ENCODE measurements around the gene PTBP1.
"Not testable (repeated sequence)": the region's sequence is repeated elsewhere in the genome, so short reads cannot be mapped to it uniquely, and the experiment has no call there.

Gene PTBP1

DNA sequence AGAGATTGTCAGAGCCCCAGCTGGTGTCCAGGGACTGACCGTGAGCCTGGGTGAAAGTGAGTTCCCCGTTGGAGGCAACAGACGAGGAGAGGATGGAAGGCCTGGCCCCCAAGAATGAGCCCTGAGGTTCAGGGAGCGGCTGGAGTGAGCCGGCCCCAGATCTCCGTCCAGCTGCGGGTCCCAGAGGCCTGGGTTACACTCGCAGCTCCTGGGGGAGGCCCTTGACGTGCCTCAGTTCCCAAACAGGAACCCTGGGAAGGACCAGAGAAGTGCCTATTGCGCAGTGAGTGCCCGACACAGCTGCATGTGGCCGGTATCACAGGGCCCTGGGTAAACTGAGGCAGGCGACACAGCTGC, 53.7 kb downstream of the PTBP1 start:
- Mint-ChIP-seq H3K4me3 (no peak overlapping the region), H3K27ac (peak overlapping the region; percentile 53), H3K4me1 (ENCODE audit: low read depth) (peaks cover 45% of the 10 kb centered on the region), H3K9me3 (no peaks in the 10 kb centered on the region), H3K27me3 (peaks cover 55% of the 10 kb centered on the region), H3K36me3 (ENCODE audit: low read depth) (no peaks in the 10 kb centered on the region)
- intact Hi-C loops (cut with micrococcal nuclease), result no loop called here

DNA sequence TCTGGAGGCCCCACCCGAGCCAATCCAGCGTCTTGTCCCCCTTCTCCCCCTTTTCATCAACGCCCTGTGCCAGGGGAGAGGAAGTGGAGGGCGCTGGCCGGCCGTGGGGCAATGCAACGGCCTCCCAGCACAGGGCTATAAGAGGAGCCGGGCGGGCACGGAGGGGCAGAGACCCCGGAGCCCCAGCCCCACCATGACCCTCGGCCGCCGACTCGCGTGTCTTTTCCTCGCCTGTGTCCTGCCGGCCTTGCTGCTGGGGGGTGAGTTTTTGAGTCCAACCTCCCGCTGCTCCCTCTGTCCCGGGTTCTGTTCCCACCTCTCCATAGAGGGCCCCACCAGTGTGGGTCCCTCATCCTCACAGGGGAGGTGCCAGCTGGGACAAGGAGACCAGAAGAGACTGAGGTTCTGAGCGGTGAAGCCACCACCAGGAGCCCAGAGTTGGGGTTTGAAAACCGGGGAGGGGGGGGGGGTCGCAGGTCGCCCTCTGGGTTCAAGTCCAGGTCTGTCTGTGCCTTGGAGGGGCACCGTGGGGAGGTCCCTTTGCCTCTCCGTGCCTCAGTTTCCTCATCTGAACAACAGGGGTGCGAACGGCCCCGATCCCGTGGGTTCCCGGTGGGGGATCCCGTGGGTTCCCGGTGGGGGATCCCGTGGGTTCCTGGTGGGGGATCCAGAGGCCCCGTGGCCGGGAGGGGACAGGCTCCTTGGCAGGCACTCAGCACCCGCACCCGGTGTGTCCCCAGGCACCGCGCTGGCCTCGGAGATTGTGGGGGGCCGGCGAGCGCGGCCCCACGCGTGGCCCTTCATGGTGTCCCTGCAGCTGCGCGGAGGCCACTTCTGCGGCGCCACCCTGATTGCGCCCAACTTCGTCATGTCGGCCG, 55.1 kb downstream of the PTBP1 start, which contains the start of gene ELANE:
ELANE (plus strand) TSS at position 168 of the 878 bp plus-strand sequence; CDS start at position 194, 26 bp downstream.
- H3K9me3 Mint-ChIP-seq, result no peaks in the 10 kb centered on the region
- H3K4me3 Mint-ChIP-seq, result peak within 1 kb of the TSS; percentile 4
- H3K36me3 Mint-ChIP-seq (ENCODE audit: low read depth), result no peaks in the 10 kb centered on the region
- peaks cover 41% of the 10 kb centered on the region for H3K27me3 Mint-ChIP-seq
- H3K27ac Mint-ChIP-seq, result no peak within 1 kb of the TSS
- intact Hi-C loops (cut with micrococcal nuclease), result no loop called here
- H3K4me1 Mint-ChIP-seq (ENCODE audit: low read depth), result peaks cover 40% of the 10 kb centered on the region

DNA sequence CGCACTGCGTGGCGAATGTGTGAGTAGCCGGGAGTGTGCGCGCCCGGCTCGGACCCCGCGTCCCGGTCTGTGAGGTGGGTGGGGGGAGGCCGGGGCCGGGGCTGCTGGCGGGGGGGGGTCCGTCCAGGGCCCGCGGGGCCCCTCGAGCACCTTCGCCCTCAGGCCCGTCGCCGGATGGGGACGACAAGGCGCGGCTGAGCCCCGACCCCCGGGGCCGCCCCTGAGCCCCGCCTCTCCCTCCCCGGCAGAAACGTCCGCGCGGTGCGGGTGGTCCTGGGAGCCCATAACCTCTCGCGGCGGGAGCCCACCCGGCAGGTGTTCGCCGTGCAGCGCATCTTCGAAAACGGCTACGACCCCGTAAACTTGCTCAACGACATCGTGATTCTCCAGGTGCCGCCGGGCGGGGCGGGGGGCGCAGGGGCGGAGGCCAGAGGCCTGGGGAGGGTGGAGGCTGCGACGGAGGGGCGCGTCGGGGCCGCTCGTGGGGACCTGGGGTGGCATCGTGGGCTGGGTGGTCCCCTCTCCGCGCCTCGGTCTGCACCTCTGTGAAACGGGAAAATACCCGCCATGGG, 55.8 kb downstream of the PTBP1 start:
- H3K27me3 Mint-ChIP-seq, result peaks cover 35% of the 10 kb centered on the region
- no peak overlapping the region for H3K27ac Mint-ChIP-seq

DNA sequence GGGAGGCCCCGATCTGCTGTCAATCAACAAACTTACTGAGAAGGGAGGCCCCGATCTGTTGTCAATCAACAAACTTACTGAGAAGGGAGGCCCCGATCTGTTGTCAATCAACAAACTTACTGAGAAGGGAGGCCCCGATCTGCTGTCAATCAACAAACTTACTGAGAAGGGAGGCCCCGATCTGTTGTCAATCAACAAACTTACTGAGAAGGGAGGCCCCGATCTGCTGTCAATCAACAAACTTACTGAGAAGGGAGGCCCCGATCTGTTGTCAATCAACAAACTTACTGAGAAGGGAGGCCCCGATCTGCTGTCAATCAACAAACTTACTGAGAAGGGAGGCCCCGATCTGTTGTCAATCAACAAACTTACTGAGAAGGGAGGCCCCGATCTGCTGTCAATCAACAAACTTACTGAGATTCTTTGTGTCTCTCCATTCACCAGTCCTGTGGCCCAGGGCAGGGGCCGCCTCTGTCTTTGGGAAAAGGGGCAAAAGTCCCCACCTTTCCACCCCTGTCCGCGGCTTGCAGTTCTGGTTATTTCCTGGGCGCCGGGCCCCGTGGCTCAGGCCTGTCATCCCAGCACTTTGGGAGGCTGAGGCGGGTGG, 56.5 kb downstream of the PTBP1 start:
- H3K9me3 Mint-ChIP-seq; H3K27ac Mint-ChIP-seq; intact Hi-C loops (cut with micrococcal nuclease); H3K36me3 Mint-ChIP-seq (ENCODE audit: low read depth): not testable (repeated sequence)
- Mint-ChIP-seq H3K4me1 (ENCODE audit: low read depth) (peaks cover 40% of the 10 kb centered on the region), H3K27me3 (peaks cover 28% of the 10 kb centered on the region), H3K4me3 (peak overlapping the region; percentile 23)

More for the DNA sequence above, 55.8 kb downstream of the PTBP1 start:
- no peaks in the 10 kb centered on the region for H3K9me3 Mint-ChIP-seq
- no peaks in the 10 kb centered on the region for H3K36me3 Mint-ChIP-seq (ENCODE audit: low read depth)
- H3K4me3 Mint-ChIP-seq, result no peak overlapping the region
- intact Hi-C loops (cut with micrococcal nuclease), result no loop called here
- H3K4me1 Mint-ChIP-seq (ENCODE audit: low read depth), result peaks cover 40% of the 10 kb centered on the region

DNA sequence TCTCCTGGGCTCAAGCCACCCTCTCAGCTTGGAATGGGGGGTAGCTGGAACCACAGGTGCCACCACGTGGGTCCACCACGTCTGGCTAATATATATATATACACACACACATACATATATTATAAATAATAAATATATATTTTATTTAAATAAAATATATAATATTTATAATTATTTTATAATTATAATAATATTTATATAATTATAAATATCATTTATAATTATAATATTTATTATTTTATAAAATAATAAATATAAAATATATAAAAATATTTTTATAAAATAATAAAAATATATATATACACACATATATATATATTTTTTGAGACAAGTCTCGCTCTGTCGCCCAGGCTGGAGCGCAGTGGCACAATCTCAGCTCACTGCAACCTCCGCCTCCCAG, 57.3 kb downstream of the PTBP1 start:
- Mint-ChIP-seq H3K27ac (no peak overlapping the region), H3K9me3 (no peaks in the 10 kb centered on the region), H3K27me3 (peaks cover 21% of the 10 kb centered on the region), H3K4me3 (no peak overlapping the region), H3K36me3 (ENCODE audit: low read depth) (no peaks in the 10 kb centered on the region), H3K4me1 (ENCODE audit: low read depth) (peaks cover 46% of the 10 kb centered on the region)
- intact Hi-C loops (cut with micrococcal nuclease), result no loop called here

DNA sequence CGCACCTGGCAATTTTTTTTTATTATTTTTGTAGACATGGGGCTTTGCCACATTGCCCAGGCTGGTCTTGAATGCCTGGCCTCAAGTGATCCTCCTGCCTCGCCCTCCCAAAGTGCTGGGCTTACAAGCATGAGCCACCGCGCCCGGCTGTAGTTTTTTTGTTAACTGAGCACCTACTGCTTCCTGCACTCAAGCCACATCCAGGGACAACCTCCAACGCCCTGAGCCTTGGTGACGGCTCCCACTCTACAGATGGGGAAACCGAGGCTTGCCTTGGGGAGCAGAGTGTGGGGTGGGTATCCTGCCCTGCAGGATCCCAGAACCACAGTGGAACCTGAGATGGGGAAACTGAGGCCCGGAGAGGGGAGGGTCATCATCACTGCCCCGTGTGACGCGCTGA, 57.9 kb downstream of the PTBP1 start:
- no peaks in the 10 kb centered on the region for H3K36me3 Mint-ChIP-seq (ENCODE audit: low read depth)
- H3K4me3 Mint-ChIP-seq, result no peak overlapping the region
- H3K9me3 Mint-ChIP-seq, result no peaks in the 10 kb centered on the region
- H3K4me1 Mint-ChIP-seq (ENCODE audit: low read depth), result peaks cover 49% of the 10 kb centered on the region
- H3K27me3 Mint-ChIP-seq, result peaks cover 21% of the 10 kb centered on the region
- no peak overlapping the region for H3K27ac Mint-ChIP-seq
- intact Hi-C loops (cut with micrococcal nuclease), result no loop called here

DNA sequence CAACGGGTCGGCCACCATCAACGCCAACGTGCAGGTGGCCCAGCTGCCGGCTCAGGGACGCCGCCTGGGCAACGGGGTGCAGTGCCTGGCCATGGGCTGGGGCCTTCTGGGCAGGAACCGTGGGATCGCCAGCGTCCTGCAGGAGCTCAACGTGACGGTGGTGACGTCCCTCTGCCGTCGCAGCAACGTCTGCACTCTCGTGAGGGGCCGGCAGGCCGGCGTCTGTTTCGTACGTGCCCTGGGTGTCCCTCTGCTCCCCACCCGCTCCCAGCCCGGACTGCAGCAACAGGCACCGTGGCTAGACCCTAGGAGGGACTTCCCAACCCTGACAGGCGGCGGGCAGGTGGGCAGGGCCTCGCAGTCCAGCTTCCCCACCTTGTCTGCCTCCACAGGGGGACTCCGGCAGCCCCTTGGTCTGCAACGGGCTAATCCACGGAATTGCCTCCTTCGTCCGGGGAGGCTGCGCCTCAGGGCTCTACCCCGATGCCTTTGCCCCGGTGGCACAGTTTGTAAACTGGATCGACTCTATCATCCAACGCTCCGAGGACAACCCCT, 58.4 kb downstream of the PTBP1 start:
- intact Hi-C loops (cut with micrococcal nuclease), result no loop called here
- peaks cover 44% of the 10 kb centered on the region for H3K4me1 Mint-ChIP-seq (ENCODE audit: low read depth)
- no peak overlapping the region for H3K27ac Mint-ChIP-seq
- peaks cover 21% of the 10 kb centered on the region for H3K27me3 Mint-ChIP-seq
- H3K9me3 Mint-ChIP-seq, result no peaks in the 10 kb centered on the region
- no peaks in the 10 kb centered on the region for H3K36me3 Mint-ChIP-seq (ENCODE audit: low read depth)
- no peak overlapping the region for H3K4me3 Mint-ChIP-seq

DNA sequence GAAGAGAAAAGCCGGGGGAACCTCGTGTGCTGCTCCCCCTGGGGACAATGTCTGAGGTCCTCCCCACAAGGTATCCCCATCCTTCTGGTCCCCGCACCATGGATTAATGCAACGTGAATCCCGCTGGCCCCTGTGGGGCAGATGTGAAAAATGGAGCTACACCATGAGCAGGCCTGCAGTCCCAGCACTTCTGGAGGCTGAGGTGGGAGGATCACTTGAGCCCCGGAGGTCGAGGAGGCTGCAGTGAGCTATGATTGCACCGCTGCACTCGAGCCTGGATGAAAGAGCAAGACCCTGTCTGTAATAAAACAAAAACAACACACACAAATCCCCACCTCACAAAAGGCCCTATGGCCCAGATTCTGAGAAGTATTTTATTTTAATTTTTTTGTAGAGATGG, 61.0 kb downstream of the PTBP1 start:
- Mint-ChIP-seq H3K4me3 (no peak overlapping the region), H3K4me1 (ENCODE audit: low read depth) (peaks cover 48% of the 10 kb centered on the region), H3K36me3 (ENCODE audit: low read depth) (peaks cover 16% of the 10 kb centered on the region), H3K27me3 (peaks cover 5% of the 10 kb centered on the region), H3K27ac (peak overlapping the region; percentile 89), H3K9me3 (no peaks in the 10 kb centered on the region)
- intact Hi-C loops (cut with micrococcal nuclease), result no loop called here

DNA sequence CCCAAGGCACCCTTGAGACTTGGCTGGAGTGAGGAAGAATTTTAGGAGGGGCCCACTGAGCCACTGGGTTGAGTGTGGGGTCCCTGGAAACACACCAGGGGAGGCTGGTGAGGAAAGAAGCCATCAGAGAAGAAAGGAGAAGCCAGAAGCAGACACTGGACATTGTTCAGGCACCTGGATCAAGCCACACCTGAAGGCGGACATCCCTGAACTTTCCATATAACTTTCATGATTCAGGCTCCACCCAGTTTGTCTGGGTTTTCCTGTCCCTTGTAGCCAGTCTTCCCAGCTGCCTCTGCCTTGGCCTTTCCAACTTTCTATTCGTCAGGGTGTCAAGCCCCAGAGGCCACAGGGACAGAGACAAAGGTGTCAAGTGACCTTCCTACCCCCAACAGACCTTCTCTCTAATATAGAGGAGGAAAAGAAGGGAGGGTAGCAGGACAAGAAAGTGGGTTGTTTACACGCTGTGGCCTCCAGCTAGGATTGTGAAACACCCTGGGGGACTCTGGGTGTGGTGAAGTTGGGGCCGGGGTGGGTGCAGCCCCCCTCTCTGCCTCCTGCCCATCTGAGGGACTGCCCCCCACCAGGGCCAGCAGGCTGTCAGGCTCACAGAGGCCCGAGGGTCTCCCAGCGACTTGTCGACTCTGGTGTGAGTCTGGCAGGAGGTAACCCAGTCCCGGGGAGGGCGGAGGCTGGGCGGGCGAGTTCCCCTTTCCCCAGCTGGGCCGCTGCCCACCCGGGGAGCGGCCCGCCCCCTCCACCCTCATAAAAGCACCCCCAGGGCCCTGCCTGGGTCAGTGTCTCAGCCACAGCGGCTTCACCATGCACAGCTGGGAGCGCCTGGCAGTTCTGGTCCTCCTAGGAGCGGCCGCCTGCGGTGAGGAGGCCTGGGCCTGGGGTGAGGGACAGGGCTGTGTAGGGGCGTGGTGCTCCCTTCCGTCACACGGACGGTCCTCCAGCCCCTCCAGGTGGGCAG, 61.9 kb downstream of the PTBP1 start, which contains the start of gene CFD:
CFD (plus strand) TSS at position 797 of the 976 bp plus-strand sequence; CDS start at position 823, 26 bp downstream.
- Mint-ChIP-seq H3K4me1 (ENCODE audit: low read depth) (peaks cover 57% of the 10 kb centered on the region), H3K27me3 (peaks cover 2% of the 10 kb centered on the region), H3K36me3 (ENCODE audit: low read depth) (peaks cover 17% of the 10 kb centered on the region), H3K4me3 (peak within 1 kb of the TSS; percentile 76), H3K9me3 (no peaks in the 10 kb centered on the region), H3K27ac (peak within 1 kb of the TSS; percentile 89)
- intact Hi-C loops (cut with micrococcal nuclease), result no loop called here

DNA sequence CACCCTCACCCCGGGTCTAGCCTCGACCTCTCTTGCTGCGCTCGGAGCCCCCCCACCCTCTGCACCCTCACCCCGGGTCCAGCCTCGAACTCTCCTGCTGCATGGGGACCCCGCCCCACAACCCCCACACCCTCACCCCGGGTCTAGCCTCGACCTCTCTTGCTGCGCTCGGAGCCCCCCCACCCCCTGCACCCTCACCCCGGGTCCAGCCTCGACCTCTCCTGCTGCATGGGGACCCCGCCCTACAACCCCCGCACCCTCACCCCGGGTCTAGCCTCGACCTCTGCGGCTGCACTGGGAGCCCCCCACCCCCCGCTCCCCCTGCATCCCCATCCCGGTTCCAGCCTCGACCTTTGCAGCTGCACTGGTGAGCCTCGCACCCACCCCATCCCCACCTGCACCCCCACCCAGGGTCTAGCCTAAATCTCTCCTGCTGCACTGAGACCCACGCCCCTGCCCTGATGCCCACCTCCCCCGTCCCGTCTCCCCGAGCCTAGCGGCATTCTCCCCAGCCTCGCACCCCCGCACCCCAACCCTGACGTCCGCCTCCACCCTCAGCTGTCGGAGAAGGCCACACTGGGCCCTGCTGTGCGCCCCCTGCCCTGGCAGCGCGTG, 64.0 kb downstream of the PTBP1 start:
- peaks cover 23% of the 10 kb centered on the region for H3K36me3 Mint-ChIP-seq (ENCODE audit: low read depth)
- H3K27ac Mint-ChIP-seq, result peak overlapping the region; percentile 88
- peaks cover 57% of the 10 kb centered on the region for H3K4me1 Mint-ChIP-seq (ENCODE audit: low read depth)
- peaks cover 2% of the 10 kb centered on the region for H3K27me3 Mint-ChIP-seq
- intact Hi-C loops (cut with micrococcal nuclease), result loop anchor here (5.0 kb wide), 1 partner anchor 121 kb away; the partner anchor contains the start of gene WDR18
- H3K9me3 Mint-ChIP-seq, result no peaks in the 10 kb centered on the region
- peak overlapping the region; percentile 76 for H3K4me3 Mint-ChIP-seq

Data from dendritic cell treated with granulocyte-macrophage colony-stimulating factor and Interleukin-4, amounts not matched to agents 40 ng/mL and 50 ng/mL, for 4 days (primary cell).